ENCODE results near the gene RBP2.

DNA sequence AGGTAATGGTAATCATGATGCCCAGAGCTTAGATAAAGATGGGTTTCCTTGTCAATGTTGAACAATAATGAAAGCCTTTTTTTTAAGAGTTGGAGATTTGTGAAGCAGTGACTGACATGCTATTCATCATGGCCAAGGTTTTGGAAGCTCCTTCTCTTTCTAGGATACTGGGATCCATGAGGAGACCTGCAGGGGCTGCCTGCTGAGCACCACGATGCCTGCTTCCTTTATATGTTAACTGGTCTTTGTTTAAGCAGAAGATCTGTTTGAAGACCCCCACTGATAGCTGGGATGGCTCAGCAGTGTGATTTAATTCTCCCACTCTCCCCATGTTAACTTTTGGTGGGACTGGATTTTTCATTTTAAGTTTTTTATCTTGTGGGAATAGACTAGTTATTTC, 47.4 kb upstream of the RBP2 start:
- TF ChIP-seq, protein P1, sequence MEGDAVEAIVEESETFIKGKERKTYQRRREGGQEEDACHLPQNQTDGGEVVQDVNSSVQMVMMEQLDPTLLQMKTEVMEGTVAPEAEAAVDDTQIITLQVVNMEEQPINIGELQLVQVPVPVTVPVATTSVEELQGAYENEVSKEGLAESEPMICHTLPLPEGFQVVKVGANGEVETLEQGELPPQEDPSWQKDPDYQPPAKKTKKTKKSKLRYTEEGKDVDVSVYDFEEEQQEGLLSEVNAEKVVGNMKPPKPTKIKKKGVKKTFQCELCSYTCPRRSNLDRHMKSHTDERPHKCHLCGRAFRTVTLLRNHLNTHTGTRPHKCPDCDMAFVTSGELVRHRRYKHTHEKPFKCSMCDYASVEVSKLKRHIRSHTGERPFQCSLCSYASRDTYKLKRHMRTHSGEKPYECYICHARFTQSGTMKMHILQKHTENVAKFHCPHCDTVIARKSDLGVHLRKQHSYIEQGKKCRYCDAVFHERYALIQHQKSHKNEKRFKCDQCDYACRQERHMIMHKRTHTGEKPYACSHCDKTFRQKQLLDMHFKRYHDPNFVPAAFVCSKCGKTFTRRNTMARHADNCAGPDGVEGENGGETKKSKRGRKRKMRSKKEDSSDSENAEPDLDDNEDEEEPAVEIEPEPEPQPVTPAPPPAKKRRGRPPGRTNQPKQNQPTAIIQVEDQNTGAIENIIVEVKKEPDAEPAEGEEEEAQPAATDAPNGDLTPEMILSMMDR (IDR thresholded peaks at IDR 0.05 in 4 of 5, conservative IDR thresholded peaks at IDR 0.05 in 1 of 5), result no peak
- no peak for TF ChIP-seq POLR2A (IDR thresholded peaks at IDR 0.05)

All from gastrocnemius medialis (tissue), 4 donors.